DND-41 (cell line): ENCODE results near the gene GPR32.
"Not testable (repeated sequence)": the region's sequence is repeated elsewhere in the genome, so short reads cannot be mapped to it uniquely, and the experiment has no call there.

ENCODE experiments used
- ATAC-seq: fragments of 200-7000 bp; cut with Tn5 transposase; 3 replicates; pipeline ENCODE4 v1.9.1; 2021; ENCODE audit warnings: low read depth; ENCODE audit not compliant: insufficient read depth
- DNase-seq: peaks from one replicate; pipeline ENCODE4 v3.0.0-alpha.2; 2020
- H2AFZ ChIP-seq: 2 replicates; pipeline ENCODE4 v1.6.0; 2012; ENCODE audit warnings: low read depth, low read length
- H3K27ac ChIP-seq: 2 replicates; pipeline ENCODE4 v1.5.1; 2012; ENCODE audit warnings: low read length, inconsistent platforms
- H3K27me3 ChIP-seq: fragments of 200-600 bp; sonication (generic); 2 replicates; pipeline ENCODE4 v1.6.0; 2012; ENCODE audit warnings: low read length, mild to moderate bottlenecking, inconsistent platforms; ENCODE audit not compliant: insufficient read depth, poor library complexity
- H3K36me3 ChIP-seq: 2 replicates; pipeline ENCODE4 v1.5.1; 2012; ENCODE audit warnings: low read length, inconsistent platforms; ENCODE audit not compliant: insufficient read depth
- H3K4me1 ChIP-seq: 2 replicates; pipeline ENCODE4 v1.5.1; 2012; ENCODE audit warnings: mild to moderate bottlenecking, low read length; ENCODE audit not compliant: insufficient read depth
- H3K4me2 ChIP-seq: 2 replicates; pipeline ENCODE4 v1.6.0; 2012; ENCODE audit warnings: mild to moderate bottlenecking, moderate library complexity, low read length, inconsistent platforms; ENCODE audit not compliant: insufficient read depth
- H3K4me3 ChIP-seq, 2 experiments: fragments of 200-600 bp in 1 of 2; shearing (Covaris generic) in 1 of 2; 2 replicates each; pipeline ENCODE4 v1.5.1; 2012 to 2016; ENCODE audit warnings: inconsistent platforms in 2 of 2, low read length in 2 of 2, mild to moderate bottlenecking in 2 of 2, low read depth in 1 of 2, moderate library complexity in 1 of 2
- H3K79me2 ChIP-seq: 2 replicates; pipeline ENCODE4 v1.6.0; 2012; ENCODE audit warnings: low read length, inconsistent platforms; ENCODE audit not compliant: insufficient read depth
- H3K9ac ChIP-seq: 2 replicates; pipeline ENCODE4 v1.6.0; 2012; ENCODE audit warnings: low read depth, mild to moderate bottlenecking, inconsistent platforms, low read length, moderate library complexity
- H3K9me3 ChIP-seq: 2 replicates; pipeline ENCODE4 v1.5.1; 2012; ENCODE audit warnings: low read length, moderate library complexity, mild to moderate bottlenecking, inconsistent platforms; ENCODE audit not compliant: insufficient read depth, severe bottlenecking
- H4K20me1 ChIP-seq: 2 replicates; pipeline ENCODE4 v1.6.0; 2012; ENCODE audit warnings: low read length; ENCODE audit not compliant: insufficient read depth
- CTCF ChIP-seq: IDR thresholded peaks from 2 replicates; pipeline ENCODE4 v1.5.1; 2012; ENCODE audit warnings: borderline replicate concordance, low read length, moderate library complexity, mild to moderate bottlenecking; ENCODE audit not compliant: poor library complexity, severe bottlenecking; ENCODE audit errors: extremely low read depth
- EZH2 ChIP-seq: IDR thresholded peaks from 3 replicates; pipeline ENCODE4 v1.6.1; 2012; ENCODE audit warnings: borderline replicate concordance, low read depth, mild to moderate bottlenecking, moderate library complexity, low read length, inconsistent platforms; ENCODE audit not compliant: severe bottlenecking

Gene GPR32

GRCh38 chr19:50778906-50779430, 8.7 kb downstream of the GPR32 start:
- Histone ChIP-seq H3K27me3 (peaks cover 24% of the 10 kb centered on the region), H3K79me2 (no peaks in the 10 kb centered on the region), H2AFZ (no peak overlapping the region), H3K9me3 (no peaks in the 10 kb centered on the region), H3K4me3 (no peak overlapping the region), H3K4me2 (no peak overlapping the region), H3K27ac (no peak overlapping the region), H3K9ac (no peak overlapping the region), H3K4me1 (peaks cover 13% of the 10 kb centered on the region), H3K36me3 (no peaks in the 10 kb centered on the region), H4K20me1 (peaks cover 10% of the 10 kb centered on the region; the same call in 1 of the 2 replicates)
- no peak for TF ChIP-seq CTCF
- no peak for TF ChIP-seq EZH2
- ATAC-seq (no peak), DNase-seq (no peak)

DNA sequence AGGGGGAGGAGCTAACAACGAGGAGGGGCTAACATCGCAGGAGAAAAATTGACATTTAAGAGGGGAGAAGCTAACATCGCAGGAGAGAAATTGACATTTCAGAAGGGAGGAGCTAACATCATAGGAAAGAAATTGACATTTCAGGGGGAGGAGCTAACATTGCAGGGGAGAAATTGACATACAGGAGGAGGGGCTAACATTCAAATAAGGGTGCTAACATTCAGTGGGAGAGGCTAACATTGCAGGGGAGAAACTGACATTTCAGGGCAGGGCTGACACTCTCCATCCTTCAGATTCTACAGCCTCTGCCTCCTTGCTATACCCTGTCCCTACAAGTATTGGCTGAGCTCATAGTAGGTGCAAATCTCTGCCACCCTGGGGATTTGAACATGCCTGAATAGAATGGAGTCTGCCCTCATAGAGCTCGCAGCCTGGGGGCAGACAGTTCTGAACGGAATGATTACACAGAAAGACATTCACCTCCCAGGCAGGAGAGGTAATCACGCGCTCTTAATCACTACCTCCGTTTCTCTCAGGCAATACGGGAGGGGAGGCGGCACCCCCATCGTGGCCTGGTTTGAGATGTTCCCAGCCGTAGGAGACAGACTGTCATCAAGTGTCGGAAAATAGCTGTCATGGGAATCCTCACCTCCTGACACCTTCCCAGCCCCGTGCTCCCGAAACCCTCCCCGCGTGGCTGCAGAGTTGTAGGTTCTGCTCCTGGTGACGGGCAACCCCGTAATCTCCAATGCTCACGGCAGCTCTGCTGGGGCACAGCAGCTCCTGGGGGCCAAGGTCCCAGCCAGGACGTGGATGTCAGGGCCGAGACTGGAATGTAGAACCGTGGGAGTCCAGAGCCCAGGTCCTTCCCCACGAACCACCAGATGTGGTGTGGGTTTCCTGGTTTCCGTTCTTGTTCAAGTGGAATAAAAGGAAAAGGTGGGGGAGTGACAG, 9.5 kb downstream of the GPR32 start:
- Histone ChIP-seq H3K4me2 (no peak overlapping the region), H4K20me1 (peaks cover 10% of the 10 kb centered on the region; the same call in 1 of the 2 replicates), H3K36me3 (no peaks in the 10 kb centered on the region), H3K9ac (no peak overlapping the region), H3K27me3 (peaks cover 24% of the 10 kb centered on the region), H3K4me1 (peaks cover 13% of the 10 kb centered on the region), H3K4me3 (no peak overlapping the region), H3K79me2 (no peaks in the 10 kb centered on the region), H3K9me3 (no peaks in the 10 kb centered on the region), H2AFZ (no peak overlapping the region), H3K27ac (no peak overlapping the region)
- DNase-seq = no peak
- no peak for ATAC-seq
- TF ChIP-seq CTCF = no peak
- no peak for TF ChIP-seq EZH2

- Histone ChIP-seq H3K27me3 (peaks cover 24% of the 10 kb centered on the region), H3K9me3 (no peaks in the 10 kb centered on the region), H3K4me3 (no peak overlapping the region), H3K4me2 (no peak overlapping the region), H3K27ac (no peak overlapping the region), H4K20me1 (peaks cover 10% of the 10 kb centered on the region; the same call in 1 of the 2 replicates), H3K9ac (no peak overlapping the region), H3K79me2 (no peaks in the 10 kb centered on the region), H2AFZ (no peak overlapping the region), H3K4me1 (peaks cover 13% of the 10 kb centered on the region), H3K36me3 (no peaks in the 10 kb centered on the region)
- no peak for DNase-seq
- ATAC-seq = no peak
- TF ChIP-seq CTCF (no peak), EZH2 (no peak)
Observed at GRCh38 chr19:50780753-50781435, 10.6 kb downstream of the GPR32 start.

DNA sequence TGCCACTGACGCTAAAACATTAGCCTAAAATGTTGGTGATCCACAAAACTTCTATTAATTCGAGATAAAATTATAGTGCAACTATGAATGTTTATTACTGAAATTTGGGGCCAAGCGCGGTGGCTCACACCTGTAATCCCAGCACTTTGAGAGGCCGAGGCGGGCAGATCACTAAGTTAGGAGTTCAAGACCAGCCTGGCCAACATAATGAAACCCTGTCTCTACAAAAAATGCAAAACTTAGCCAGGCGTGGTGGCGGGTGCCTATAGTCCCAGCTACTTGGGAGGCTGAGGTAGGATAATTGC, 13.5 kb downstream of the GPR32 start:
- H3K79me2 ChIP-seq, H2AFZ ChIP-seq, H3K27ac ChIP-seq, H3K9ac ChIP-seq, H3K4me1 ChIP-seq, H3K36me3 ChIP-seq, DNase-seq, ATAC-seq, H3K9me3 ChIP-seq, H3K27me3 ChIP-seq, H4K20me1 ChIP-seq, H3K4me3 ChIP-seq, H3K4me2 ChIP-seq: not testable (repeated sequence)
